Measurements from ENCODE around the gene ARPC2. TPM values are rescaled to one million over a fixed set of nuclear protein-coding genes. Genes with fewer than 3 reads are reported as not detected.

ARPC2 gene
- total and polyA plus RNA-seq, 2 of the 13 experiments (the other 11 are each of a cell fraction or from before 2014, with no cell fraction given) = 168 to 303 TPM

DNA sequence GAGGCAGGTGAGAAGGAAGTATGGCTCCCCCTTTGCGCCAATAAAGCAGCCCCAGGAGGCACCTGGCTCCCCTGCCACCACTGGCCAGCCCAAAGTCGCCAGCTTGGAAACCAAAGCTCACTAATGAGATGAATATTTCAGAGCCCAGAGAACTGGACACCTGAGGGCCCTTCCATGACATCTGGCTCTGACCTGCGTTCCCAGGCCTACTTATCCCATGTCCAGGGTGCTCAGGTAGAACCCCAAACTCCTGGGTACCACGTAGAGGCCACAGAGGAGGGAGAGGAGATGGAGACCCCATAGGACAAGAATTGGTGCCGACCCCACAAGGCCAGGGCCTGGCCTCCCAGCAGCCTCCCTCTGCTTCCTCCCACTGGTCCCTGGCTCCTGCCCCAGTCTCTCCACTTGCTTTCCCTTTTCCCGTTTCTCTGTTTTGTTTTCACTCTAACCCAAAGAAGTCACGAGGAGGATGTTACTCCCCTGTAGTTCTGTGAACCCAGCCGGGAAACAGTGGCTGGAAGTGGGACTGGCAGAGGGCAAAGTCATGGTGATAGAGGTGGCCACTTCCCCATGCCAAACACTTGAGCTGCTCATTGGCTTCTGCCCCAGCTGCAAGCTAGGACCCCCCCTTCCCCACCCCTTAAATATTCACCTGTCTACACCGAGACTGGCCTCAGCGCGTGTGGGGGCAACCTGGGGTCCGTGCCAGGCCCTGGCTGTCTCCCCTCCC, 74.5 kb downstream of the ARPC2 start (continued):
- TF ChIP-seq TFAP4 (IDR thresholded peaks at IDR 0.05; ENCODE audit: borderline replicate concordance, low read depth) (no peak), ZNF263 (CRISPR knock-in tag; IDR thresholded peaks at IDR 0.05) (no peak), EED (CRISPR knock-in tag; IDR thresholded peaks at IDR 0.05) (peak; percentile 60; the same call in 1 of the 2 replicates), AHR (CRISPR knock-in tag; IDR thresholded peaks at IDR 0.05) (no peak), SATB2 (CRISPR knock-in tag; IDR thresholded peaks at IDR 0.05) (no peak), ZSCAN22 (CRISPR knock-in tag; IDR thresholded peaks at IDR 0.05) (0 out of 2 replicates have a peak, but pooled peaks have one; percentile 14), MATR3 (CRISPR knock-in tag; IDR thresholded peaks at IDR 0.05) (no peak), ZFP37 (CRISPR knock-in tag; IDR thresholded peaks at IDR 0.05; ENCODE audit: borderline replicate concordance) (no peak), ZNF451 (CRISPR knock-in tag; IDR thresholded peaks at IDR 0.05) (peak; percentile 56; the same call in 1 of the 2 replicates), THYN1 (CRISPR knock-in tag; IDR thresholded peaks at IDR 0.05; ENCODE audit: borderline replicate concordance, low read depth) (no peak), EP300 (IDR thresholded peaks at IDR 0.05; ENCODE audit: low read depth in 2 of 2, low read length in 2 of 2) (no peak), EP300 (CRISPR knock-in tag; IDR thresholded peaks at IDR 0.05; ENCODE audit: borderline replicate concordance) (no peak), SUZ12 (IDR thresholded peaks at IDR 0.05; ENCODE audit: low read depth, low read length) (no peak), CBX2 (IDR thresholded peaks at IDR 0.05; ENCODE audit: low read depth, low read length) (no peak), CBX2 (CRISPR knock-in tag; IDR thresholded peaks at IDR 0.05; ENCODE audit: low read depth) (no peak), XRCC5 (optimal IDR thresholded peaks at IDR 0.05; ENCODE audit: low read length) (no peak), HDAC1 (CRISPR knock-in tag; IDR thresholded peaks at IDR 0.05) (no peak), ZNF10 (CRISPR knock-in tag; IDR thresholded peaks at IDR 0.05; ENCODE audit: borderline replicate concordance, low read depth) (no peak), SKIL (CRISPR knock-in tag; IDR thresholded peaks at IDR 0.05; ENCODE audit: borderline replicate concordance) (no peak), CHCHD3 (CRISPR knock-in tag; IDR thresholded peaks at IDR 0.05) (no peak; the same call in 1 of the 2 replicates), POLR2A (IDR thresholded peaks at IDR 0.05; ENCODE audit: insufficient read depth in 1 of 2, low read depth in 2 of 2, low read length in 2 of 2) (0 out of 4 replicates have a peak, but pooled peaks of 1 of the 2 experiments have one; percentile 18), ADNP (CRISPR knock-in tag; IDR thresholded peaks at IDR 0.05) (no peak), ARNT2 (CRISPR knock-in tag; IDR thresholded peaks at IDR 0.05; ENCODE audit: low read depth) (peak; percentile 72; the same call in 1 of the 2 replicates)
- TF ChIP-seq, protein P1, sequence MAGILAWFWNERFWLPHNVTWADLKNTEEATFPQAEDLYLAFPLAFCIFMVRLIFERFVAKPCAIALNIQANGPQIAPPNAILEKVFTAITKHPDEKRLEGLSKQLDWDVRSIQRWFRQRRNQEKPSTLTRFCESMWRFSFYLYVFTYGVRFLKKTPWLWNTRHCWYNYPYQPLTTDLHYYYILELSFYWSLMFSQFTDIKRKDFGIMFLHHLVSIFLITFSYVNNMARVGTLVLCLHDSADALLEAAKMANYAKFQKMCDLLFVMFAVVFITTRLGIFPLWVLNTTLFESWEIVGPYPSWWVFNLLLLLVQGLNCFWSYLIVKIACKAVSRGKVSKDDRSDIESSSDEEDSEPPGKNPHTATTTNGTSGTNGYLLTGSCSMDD (CRISPR knock-in tag; IDR thresholded peaks at IDR 0.05) = no peak
- TF ChIP-seq, protein P2, sequence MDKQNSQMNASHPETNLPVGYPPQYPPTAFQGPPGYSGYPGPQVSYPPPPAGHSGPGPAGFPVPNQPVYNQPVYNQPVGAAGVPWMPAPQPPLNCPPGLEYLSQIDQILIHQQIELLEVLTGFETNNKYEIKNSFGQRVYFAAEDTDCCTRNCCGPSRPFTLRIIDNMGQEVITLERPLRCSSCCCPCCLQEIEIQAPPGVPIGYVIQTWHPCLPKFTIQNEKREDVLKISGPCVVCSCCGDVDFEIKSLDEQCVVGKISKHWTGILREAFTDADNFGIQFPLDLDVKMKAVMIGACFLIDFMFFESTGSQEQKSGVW (CRISPR knock-in tag; IDR thresholded peaks at IDR 0.05; ENCODE audit: borderline replicate concordance) = no peak
- TF ChIP-seq, protein P3, sequence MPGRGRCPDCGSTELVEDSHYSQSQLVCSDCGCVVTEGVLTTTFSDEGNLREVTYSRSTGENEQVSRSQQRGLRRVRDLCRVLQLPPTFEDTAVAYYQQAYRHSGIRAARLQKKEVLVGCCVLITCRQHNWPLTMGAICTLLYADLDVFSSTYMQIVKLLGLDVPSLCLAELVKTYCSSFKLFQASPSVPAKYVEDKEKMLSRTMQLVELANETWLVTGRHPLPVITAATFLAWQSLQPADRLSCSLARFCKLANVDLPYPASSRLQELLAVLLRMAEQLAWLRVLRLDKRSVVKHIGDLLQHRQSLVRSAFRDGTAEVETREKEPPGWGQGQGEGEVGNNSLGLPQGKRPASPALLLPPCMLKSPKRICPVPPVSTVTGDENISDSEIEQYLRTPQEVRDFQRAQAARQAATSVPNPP (CRISPR knock-in tag; IDR thresholded peaks at IDR 0.05) = no peak
